RWPE1 (cell line): ENCODE measurements around the gene ZFPL1.

Experiments used
- CTCF ChIA-PET: fragments of 350-600 bp; sonication (Branson Sonifier 250); formaldehyde crosslinking; extraction: SDS; loops from one replicate; lab custom pipeline; 2021; lab: Yijun Ruan, JAX
- POLR2A ChIA-PET: fragments of 400-600 bp; formaldehyde crosslinking; extraction: SDS; loops from one replicate; lab custom pipeline; 2020; ENCODE audit warnings: antibody characterized with exemption; ENCODE audit not compliant: low non-redundant PET; lab: Yijun Ruan, JAX
- DNase-seq: peaks from one replicate; pipeline ENCODE4 v3.0.0; 2012; ENCODE audit warnings: low spot score
- H3K27ac ChIP-seq: fragments of 450-650 bp; 2 replicates; pipeline ENCODE4 v1.5.1; 2017
- TF ChIP-seq, protein P1 (sequence below): fragments of 450-650 bp; conservative IDR thresholded peaks from 2 replicates; pipeline ENCODE4 v1.5.1; 2017; ENCODE audit warnings: low read depth, mild to moderate bottlenecking

The ZFPL1 gene

DNA sequence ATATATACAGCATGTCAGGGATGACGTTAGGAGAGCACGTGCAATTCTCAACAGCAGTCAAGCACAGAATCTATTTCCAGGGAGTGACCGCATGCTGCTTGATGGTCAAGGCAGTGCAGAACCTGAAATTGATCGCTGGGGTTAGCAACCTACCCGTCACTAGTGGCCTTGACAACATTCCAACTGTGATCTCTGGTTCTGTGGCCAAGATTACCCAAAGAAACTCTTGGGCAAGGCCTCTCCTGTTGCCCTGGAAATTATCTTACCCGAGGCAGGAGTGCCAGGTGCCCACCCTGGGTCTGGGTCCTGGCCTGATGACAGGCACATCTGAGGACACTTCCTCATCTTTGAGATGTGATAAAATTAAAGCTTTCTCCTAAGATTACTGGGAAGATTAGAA lies 29.8 kb downstream of the ZFPL1 start:
- peak overlapping the region; percentile 86 for H3K27ac ChIP-seq
- DNase-seq: no peak
- TF ChIP-seq, protein P1, sequence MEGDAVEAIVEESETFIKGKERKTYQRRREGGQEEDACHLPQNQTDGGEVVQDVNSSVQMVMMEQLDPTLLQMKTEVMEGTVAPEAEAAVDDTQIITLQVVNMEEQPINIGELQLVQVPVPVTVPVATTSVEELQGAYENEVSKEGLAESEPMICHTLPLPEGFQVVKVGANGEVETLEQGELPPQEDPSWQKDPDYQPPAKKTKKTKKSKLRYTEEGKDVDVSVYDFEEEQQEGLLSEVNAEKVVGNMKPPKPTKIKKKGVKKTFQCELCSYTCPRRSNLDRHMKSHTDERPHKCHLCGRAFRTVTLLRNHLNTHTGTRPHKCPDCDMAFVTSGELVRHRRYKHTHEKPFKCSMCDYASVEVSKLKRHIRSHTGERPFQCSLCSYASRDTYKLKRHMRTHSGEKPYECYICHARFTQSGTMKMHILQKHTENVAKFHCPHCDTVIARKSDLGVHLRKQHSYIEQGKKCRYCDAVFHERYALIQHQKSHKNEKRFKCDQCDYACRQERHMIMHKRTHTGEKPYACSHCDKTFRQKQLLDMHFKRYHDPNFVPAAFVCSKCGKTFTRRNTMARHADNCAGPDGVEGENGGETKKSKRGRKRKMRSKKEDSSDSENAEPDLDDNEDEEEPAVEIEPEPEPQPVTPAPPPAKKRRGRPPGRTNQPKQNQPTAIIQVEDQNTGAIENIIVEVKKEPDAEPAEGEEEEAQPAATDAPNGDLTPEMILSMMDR: no peak
- POLR2A ChIA-PET: no interaction called here
- CTCF ChIA-PET: no interaction called here

DNA sequence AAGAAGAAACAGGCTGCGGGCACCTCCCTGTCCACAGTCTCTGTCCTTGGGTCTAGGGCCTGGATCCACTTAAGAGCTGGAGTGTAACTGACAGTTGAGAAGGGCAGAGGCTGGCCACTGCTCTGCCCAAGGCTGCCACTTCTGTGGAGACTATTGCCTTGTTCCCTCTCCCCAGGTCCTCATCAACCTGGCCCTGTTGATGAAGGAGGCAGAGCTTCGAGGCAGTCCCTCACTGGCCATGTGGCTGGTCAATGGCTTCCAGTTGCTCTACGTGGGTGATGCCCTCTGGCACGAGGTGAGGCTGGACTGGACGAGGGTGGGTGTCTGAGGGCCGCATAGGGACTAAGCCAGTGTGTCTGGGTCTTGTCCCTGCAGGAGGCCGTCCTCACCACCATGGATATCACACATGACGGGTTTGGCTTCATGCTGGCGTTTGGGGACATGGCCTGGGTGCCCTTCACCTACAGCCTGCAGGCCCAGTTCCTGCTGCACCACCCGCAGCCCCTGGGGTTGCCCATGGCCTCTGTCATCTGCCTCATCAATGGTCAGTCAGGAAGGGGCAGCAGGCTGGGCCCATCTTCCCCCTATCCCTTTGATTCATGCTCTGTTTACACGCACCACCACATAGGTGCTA lies 30.6 kb downstream of the ZFPL1 start:
- POLR2A ChIA-PET: interaction anchor here (1.2 kb wide), 1 partner anchor 8 kb away, joined by 4 read pairs; no protein-coding TSS in a partner anchor
- CTCF ChIA-PET: interaction anchor here (0.5 kb wide), 1 partner anchor 90 kb away, joined by 3 read pairs; no protein-coding TSS in a partner anchor
- H3K27ac ChIP-seq: peak overlapping the region; percentile 86
- no peak for DNase-seq
- TF ChIP-seq, protein P1: no peak

DNA sequence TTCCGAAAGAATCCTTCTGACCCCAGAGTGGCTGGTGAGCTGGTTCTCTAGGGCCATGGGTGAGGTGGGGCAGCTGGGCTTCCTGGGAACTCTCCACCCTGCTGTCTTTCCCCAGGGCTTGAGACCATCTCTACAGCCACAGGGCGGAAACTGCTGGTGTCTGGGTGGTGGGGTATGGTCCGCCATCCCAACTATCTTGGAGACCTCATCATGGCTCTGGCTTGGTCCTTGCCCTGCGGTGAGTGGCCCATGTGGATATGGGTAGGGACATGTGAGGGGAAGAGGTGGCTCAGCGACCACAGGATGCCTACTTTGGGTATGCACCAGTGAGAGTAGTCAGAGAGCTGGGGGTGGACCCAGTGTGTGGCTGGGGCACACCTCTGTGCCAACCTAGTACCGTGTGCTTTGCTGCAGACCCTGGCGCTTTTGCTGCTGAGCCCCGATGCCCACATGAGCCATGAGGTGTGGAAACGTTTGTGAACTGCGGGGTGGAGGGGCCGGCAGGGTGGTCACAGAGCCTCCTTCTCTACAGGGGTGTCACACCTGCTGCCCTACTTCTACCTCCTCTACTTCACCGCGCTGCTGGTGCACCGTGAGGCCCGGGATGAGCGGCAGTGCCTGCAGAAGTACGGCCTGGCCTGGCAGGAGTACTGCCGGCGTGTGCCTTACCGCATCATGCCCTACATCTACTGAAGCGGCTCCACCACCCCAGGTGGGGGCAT lies 31.5 kb downstream of the ZFPL1 start:
- peak overlapping the region; percentile 86 for H3K27ac ChIP-seq
- no peak for DNase-seq
- TF ChIP-seq, protein P1: no peak
- ChIA-PET CTCF (interaction anchor here (0.5 kb wide), 1 partner anchor 198 kb away, joined by 5 read pairs; no protein-coding TSS in a partner anchor), POLR2A (interaction anchor here (1.2 kb wide), 1 partner anchor 9 kb away, joined by 4 read pairs; no protein-coding TSS in a partner anchor)

DNA sequence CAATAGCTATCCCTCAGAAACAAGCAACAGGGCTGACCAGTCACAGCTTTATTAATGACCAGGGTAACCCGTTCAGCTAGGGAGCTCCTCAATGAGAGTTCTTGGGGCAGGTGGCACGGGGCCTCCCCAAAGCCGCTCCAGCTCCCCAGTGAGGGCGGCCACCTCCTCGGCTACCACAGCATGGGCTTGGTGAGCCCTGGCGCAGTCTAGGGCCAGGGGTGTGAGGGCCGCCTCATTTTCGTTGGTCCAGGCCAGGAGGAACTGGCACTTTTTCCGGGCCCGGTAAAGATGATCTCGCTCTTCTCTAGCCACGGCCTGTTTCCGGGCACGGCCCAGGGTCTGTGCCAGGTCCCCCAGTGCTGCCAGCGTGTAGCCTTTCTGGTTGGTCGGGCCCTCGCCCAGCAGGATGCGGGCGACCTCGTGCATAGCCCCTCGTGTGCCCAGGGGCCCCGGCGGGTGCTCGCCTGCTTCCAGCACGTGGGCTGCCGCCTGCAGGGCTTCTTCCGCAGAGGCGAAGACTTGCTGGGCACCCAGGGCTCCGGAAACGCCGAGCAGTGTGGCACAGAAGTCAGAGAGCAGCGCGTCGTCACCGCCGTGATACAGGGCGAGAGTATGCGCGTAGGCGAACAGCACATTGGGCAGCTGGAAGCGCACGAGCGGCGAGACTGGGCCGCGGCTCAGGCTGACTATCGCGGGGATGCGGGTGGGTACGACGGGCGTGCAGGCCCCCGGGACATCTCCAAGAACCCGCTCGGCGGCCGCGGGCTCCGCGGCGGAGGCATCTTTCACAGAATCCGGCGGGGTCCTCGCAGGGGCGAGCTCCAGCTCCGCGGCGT lies 32.6 kb downstream of the ZFPL1 start:
- TF ChIP-seq, protein P1: no peak
- H3K27ac ChIP-seq: peak overlapping the region; percentile 86
- ChIA-PET CTCF (interaction anchor here (0.5 to 0.7 kb wide), 3 partner anchors 14 to 807 kb away, joined by 3 read pairs; no protein-coding TSS in a partner anchor), POLR2A (no interaction called here)
- DNase-seq: no peak

DNA sequence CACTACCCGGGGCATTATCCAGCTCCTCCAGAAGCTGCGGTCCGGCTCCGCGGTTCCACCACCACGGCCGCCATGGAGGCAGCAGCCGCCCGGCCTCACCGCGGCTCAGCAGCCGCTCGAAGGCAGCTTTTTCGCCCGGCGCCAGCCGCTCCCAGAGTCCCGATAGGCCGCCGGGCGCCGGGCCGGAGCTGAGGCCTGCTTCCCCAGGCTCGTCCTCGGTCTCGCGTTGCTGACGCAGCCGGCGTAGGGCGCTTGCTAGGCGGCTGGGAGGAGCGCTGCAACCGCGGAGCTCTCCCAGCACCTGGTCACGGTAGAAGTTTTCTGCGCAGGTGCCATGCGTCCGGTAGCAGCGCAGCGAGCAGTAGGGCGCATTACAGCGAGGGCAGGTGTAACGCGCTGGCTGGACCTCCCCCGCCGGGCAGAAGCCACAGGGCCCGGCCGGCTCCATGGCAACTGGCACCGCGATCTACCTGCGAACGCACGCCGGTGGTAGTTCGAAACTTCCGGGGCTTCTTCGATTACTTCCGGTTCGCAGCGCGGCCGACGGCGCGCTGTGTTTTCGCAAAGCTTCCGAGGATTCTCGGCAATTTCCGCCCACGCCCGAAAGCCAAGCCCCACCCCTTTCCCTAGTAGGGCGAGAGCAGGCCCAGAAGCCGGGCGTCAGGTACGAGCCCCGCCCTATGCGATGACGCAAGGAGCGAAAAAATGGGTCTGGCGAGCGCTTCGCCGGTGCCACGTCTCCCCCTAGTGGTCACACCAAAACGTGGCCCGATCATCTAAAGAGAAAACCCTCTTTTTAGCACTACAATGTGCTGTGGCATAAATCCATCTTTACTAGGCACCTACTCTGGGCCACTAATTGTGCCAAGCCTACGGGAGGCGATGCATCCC lies 33.4 kb downstream of the ZFPL1 start, which contains the start of gene ZNHIT2:
TSS of gene ZNHIT2 (minus strand) at position 496 of the 891 bp plus-strand sequence. CDS start at position 448, 48 bp downstream.
- POLR2A ChIA-PET: no interaction called here
- peak; percentile 92 for DNase-seq
- CTCF ChIA-PET: interaction anchor here (0.6 to 0.7 kb wide), 6 partner anchors 11 to 659 kb away, joined by 3 to 6 read pairs (median 3); no protein-coding TSS in a partner anchor
- TF ChIP-seq, protein P1: peak; percentile 88
- peak within 1 kb of the TSS; percentile 86 for H3K27ac ChIP-seq
